ENCODE results near the gene APOE.
"Not testable (repeated sequence)": the region's sequence is repeated elsewhere in the genome, so short reads cannot be mapped to it uniquely, and the experiment has no call there.

APOE gene

GRCh38 chr19:44905437-44906160, at the start of gene APOE:
APOE (plus strand) TSS chr19:44905796; CDS start chr19:44906625, 829 bp downstream.
- no peak for DNase-seq

GRCh38 chr19:44856421-44857083, 49.0 kb upstream of the APOE start:
- no peak for DNase-seq

- DNase-seq: no peak
Observed at GRCh38 chr19:44857837-44858236, 47.8 kb upstream of the APOE start.

- DNase-seq: not testable (repeated sequence)
Observed at GRCh38 chr19:44861576-44861975, 44.0 kb upstream of the APOE start.

GRCh38 chr19:44863990-44864389, 41.6 kb upstream of the APOE start:
- no peak for DNase-seq

- DNase-seq: no peak
Observed at GRCh38 chr19:44865196-44865767, 40.3 kb upstream of the APOE start.

GRCh38 chr19:44866664-44867063, 38.9 kb upstream of the APOE start:
- no peak for DNase-seq

GRCh38 chr19:44867578-44867977, 38.0 kb upstream of the APOE start:
- no peak for DNase-seq

GRCh38 chr19:44869733-44870470, 35.7 kb upstream of the APOE start:
- DNase-seq: no peak

GRCh38 chr19:44871809-44872208, 33.8 kb upstream of the APOE start:
- no peak for DNase-seq

- no peak for DNase-seq
Observed at GRCh38 chr19:44872661-44873060, 32.9 kb upstream of the APOE start.

GRCh38 chr19:44874317-44874716, 31.3 kb upstream of the APOE start:
- no peak for DNase-seq

- DNase-seq: no peak
Observed at GRCh38 chr19:44875666-44876451, 29.7 kb upstream of the APOE start.

- DNase-seq: no peak
Observed at GRCh38 chr19:44876930-44877535, 28.6 kb upstream of the APOE start.

- no peak for DNase-seq
Observed at GRCh38 chr19:44878120-44878865, 27.3 kb upstream of the APOE start.

- DNase-seq: no peak
Observed at GRCh38 chr19:44879309-44880065, 26.1 kb upstream of the APOE start.

GRCh38 chr19:44882063-44882462, 23.5 kb upstream of the APOE start:
- DNase-seq: no peak

- DNase-seq: not testable (repeated sequence)
Observed at GRCh38 chr19:44882619-44883397, 22.8 kb upstream of the APOE start.

GRCh38 chr19:44883922-44884321, 21.7 kb upstream of the APOE start:
- DNase-seq: no peak

GRCh38 chr19:44884566-44884965, 21.0 kb upstream of the APOE start:
- DNase-seq: no peak

Data from stimulated activated CD4-positive, alpha-beta T cell treated with anti-CD3 and anti-CD28 coated beads, Interleukin-2, amount 100 ng/mL, for 48 hours (primary cell).